GM21526 (cell line): ENCODE data around the gene HMOX1.
A peak's percentile ranks its signal among the peaks of the same experiment; 100 is the strongest.

Source experiments
- ATAC-seq: cut with Tn5 transposase; IDR thresholded peaks from one replicate; pipeline ENCODE4 v1.9.1; 2021; ENCODE audit warnings: moderate library complexity; ENCODE audit not compliant: unreplicated experiment, low FRiP score

The HMOX1 gene

DNA sequence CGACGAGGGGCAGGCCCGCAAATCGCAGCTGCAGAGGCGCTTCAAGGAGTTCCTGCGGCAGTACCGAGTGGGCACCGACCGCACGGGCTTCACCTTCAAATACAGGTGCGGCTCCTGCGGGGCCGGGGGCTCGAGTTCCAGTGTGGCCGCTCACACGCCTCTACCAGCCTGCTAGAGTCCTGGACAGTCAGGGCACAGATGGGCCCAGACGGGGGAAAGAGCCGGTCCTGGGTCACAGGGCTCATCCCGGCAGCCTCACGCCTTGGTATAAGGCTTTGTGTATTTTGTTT lies 19.6 kb downstream of the HMOX1 start:
- peak; percentile 3 for ATAC-seq

GRCh38 chr22:35401863-35402262 lies 21.0 kb downstream of the HMOX1 start:
- ATAC-seq, result no peak

- ATAC-seq, result no peak
These were observed 22.5 kb downstream of the HMOX1 start for GRCh38 chr22:35403356-35403755.

DNA sequence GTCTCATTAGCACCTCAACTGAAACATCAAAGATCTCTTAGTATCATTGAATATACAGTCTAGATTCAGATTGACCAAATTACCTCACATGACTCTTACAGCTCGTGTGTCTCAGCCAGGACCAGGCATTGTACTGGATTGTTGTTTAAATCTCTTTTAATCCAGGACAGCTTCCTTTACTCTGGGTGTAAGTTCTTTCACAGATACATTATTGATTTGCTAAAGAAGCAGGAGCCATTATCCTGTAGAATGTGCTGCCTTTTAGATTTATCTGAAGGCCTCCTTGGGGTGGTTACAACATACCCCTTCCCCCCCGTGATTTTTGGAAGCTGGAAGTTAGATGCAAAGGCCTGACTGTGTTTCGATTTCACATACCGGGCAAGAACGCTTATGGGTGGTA lies 23.3 kb downstream of the HMOX1 start:
- no peak for ATAC-seq

DNA sequence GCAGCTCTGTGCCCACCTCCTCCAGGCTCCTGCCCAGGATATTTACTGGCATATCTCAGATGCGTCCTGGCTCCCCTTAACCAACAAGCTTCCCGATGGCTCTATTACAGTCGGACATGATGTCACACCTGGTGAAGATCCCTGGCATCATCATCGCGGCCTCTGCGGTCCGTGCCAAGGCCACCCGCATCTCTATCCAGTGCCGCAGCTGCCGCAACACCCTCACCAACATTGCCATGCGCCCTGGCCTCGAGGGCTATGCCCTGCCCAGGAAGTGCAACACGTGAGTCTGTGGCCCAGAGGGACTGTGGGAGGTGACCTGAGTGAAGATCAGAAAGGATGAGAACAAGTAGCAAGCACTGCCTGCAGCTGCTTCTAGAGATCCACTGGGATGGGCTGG lies 25.5 kb downstream of the HMOX1 start:
- no peak for ATAC-seq

DNA sequence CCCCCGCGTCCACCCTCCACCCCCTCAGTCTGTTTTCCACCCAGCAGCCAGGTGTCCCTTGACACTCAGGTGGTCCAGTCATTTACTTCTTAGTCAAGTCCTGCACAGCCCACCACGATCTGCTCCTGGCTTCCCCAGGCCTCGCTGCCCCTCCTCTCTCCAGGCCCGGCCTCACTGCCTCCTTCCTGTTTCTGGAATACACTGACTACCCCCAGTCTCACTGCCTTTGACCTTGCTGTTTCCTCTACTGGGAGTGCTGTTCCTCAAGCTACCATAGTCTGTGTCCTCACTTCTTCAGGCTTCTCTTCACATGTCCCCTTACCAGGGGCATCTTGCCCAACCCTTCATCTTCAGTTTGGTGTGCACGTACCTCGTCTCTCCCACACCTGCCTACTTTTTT lies 26.5 kb downstream of the HMOX1 start:
- ATAC-seq, result no peak

DNA sequence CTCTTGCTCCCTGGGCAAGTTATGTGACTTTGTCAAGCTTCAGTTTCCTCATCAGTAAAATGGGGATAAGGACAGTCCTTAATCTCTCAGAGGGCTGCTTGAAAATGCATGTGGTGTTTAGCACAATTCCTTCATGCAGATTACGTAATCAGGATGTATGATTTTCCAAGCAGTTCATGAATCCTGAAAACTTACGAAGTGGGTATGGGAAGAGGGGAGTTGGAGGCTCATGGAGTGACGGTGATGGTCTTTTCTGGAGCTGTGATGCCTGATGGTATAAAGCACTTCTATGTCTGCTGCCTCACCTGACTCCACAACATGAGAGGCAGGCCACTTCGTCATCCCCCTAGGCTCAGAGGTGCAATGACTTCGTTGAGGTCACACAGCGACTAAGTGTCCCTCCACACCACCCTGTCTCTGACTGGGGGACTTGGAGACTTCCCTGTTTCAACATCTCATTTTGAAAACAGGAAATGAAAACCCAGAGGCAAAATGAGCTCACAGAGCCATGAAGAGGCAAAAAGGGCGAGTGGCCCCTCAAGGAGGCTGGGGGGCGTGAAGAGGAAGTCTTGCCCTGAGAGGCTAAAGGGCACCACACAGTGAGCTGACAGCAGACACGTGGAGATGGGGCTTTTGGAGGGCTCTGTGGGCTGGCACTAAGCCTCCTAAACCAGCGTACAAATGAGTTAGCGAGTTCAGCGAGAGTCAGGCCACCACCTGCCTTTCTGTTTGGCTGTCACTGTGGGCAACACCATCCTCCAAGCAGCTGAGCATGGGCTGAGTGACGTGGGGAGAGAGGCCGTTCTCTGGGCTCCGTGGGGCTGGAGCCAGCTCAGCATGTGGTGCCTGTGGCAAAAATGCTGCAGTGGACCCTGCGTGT lies 29.1 kb downstream of the HMOX1 start:
- ATAC-seq, result peak; percentile 51

- ATAC-seq, result no peak
These were observed 29.8 kb downstream of the HMOX1 start for GRCh38 chr22:35410663-35411034.

DNA sequence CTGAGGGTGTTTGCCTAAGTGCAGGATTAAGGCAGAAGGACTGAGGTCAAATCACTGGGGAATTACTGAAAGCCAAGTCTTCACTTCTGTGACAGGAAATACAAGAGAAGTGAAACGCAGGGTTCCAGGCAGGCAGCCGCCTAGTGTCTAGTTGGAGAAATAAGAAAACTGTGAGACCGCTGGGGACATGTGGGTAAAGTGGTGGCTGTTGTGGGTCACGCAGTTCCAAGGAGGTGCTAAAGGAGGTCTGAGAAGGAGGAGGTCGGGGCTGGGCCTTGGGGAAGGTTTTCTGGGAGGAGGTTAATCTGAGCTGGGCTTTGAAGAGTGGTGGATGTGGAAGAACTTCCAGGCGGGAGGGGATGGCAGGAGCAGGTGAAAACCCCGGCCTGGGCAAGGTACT lies 30.2 kb downstream of the HMOX1 start:
- ATAC-seq, result no peak

- ATAC-seq, result no peak
These were observed 32.7 kb downstream of the HMOX1 start for GRCh38 chr22:35413624-35414023.

DNA sequence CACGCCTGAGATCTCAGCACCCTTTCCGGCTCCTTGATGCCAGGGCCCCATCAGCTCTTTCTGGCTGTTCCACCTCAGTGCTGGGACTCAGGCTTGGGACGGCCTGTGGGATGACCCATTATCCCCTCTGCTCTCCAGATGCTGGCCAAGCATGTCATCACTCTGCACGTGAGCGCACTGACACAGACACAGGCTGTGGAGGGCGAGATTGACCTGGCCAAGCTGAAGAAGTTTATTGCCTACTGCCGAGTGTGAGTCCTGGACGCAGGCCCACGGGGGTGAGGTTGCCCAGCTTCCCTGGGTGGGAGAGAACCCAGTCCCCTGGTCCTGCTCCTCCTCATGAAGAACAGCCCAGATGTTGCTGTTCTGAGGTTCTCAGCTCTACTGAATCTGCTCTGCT lies 36.7 kb downstream of the HMOX1 start:
- no peak for ATAC-seq

- no peak for ATAC-seq
These were observed 37.2 kb downstream of the HMOX1 start for GRCh38 chr22:35418088-35418487.

- no peak for ATAC-seq
These were observed 37.8 kb downstream of the HMOX1 start for GRCh38 chr22:35418731-35419130.

GRCh38 chr22:35419756-35420155 lies 38.9 kb downstream of the HMOX1 start:
- ATAC-seq, result no peak

GRCh38 chr22:35421121-35421520 lies 40.2 kb downstream of the HMOX1 start:
- ATAC-seq, result no peak

- no peak for ATAC-seq
These were observed 41.2 kb downstream of the HMOX1 start for GRCh38 chr22:35422145-35422544.

- ATAC-seq, result no peak
These were observed 42.0 kb downstream of the HMOX1 start for GRCh38 chr22:35422936-35423335.

DNA sequence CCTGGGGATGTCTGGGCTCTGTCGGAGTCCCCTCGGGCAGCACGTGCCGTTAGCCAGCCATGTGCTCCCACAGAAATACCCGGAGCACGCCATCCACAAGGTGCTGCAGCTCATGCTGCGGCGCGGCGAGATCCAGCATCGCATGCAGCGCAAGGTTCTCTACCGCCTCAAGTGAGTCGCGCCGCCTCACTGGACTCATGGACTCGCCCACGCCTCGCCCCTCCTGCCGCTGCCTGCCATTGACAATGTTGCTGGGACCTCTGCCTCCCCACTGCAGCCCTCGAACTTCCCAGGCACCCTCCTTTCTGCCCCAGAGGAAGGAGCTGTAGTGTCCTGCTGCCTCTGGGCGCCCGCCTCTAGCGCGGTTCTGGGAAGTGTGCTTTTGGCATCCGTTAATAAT lies 43.2 kb downstream of the HMOX1 start:
- ATAC-seq, result no peak

GRCh38 chr22:35424761-35425160 lies 43.9 kb downstream of the HMOX1 start:
- ATAC-seq, result no peak

DNA sequence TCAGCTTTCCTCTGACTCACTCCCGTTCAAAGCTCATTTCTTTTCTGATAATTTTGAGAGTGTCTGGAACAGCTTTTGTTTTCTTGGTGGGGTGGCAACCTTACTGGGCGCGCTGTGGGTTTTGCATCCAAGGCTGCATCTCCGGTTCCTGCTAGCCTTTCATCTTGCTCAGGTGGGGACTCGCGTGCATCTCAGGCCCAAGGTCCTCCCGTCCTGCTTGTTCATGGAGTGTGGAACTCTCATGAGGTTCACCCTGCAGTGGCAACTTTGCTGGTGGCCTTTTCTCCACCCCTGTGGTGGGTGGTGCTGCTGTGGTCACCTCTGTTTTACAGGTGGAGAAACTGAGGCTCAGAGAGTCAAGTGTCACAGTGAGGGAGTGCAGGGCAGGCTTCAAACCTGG lies 44.6 kb downstream of the HMOX1 start:
- no peak for ATAC-seq

DNA sequence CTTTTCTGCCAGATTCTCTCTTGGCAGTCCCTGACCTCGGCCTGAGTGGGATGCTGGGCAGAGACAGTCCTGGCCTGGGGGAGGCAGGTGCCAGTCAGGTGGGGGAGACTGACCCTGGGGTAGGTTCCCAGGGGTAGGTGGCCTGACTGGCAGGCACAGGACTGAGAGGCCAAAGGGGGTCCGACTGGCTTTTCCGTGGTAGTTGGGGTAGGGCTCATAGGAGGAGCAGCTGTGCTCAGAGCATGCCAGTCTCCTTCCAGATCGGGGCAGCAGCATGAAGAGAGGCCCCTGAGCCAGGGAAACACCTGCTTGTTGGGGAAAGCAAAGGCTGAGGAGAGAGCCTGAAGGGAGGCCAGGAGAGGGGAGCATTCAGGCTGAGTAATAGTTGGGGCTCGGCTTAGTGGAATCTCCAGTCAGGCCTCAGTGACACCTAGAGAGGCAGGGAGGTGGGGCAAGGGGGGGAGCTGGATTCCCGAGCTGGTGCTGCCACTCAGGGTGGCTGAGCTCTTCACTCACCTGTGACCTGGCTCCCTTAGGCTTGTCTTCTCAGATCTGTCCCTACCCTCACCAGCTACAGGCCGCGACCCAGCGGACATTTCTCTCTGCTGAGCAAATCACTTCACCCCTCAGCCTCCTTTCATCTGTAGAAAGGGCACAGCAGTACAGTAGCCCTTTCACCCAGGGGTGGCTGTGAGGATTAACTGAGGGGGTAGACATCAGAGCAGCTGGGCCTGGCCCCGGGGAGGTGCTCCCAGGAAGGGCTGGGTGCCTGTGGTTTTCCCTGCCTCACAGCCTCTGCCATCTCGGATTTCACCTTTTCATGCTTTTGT lies 45.3 kb downstream of the HMOX1 start:
- ATAC-seq, result no peak

DNA sequence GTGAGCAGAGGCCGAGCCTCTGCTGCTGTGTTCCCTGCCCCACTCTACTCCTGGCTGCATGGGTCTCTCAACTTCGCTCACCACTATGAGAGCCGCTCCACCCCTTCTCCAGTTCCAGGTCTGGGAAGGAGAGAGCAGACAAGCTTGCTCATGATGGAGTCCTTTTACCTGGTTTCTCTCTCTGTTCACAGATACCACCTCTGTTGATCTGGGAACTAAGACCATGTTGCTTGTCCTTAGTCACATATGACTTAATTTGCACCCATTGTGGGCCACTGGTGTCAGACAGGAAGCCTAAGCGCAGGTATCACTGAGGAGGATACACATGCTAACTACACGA lies 45.9 kb downstream of the HMOX1 start:
- ATAC-seq, result no peak
